ENCODE measurements around the gene TLR2.

DNA sequence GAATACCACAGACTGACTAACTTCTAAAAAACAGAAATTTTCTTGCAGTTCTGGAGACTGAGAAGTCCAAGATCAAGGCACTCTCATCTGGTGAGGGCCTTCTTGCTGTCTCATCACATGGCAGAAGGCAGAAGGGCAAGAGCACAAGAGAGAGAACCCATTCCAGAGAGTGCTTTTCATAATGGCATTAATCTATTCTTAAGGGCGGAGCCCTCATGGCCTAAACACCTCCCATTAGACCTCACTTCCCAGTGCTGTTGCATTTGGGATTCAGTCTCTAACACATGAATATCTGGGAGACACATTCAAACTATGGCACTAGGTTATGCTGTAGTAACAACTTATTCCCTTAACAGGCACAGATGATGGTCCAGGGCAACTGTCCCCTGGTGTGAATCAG is 37.1 kb upstream of the TLR2 start:
- no peak for TF ChIP-seq EZH2 (IDR thresholded peaks at IDR 0.05; ENCODE audit: borderline replicate concordance, low read depth, low read length, poor library complexity, severe bottlenecking)
- TF ChIP-seq, protein P1, sequence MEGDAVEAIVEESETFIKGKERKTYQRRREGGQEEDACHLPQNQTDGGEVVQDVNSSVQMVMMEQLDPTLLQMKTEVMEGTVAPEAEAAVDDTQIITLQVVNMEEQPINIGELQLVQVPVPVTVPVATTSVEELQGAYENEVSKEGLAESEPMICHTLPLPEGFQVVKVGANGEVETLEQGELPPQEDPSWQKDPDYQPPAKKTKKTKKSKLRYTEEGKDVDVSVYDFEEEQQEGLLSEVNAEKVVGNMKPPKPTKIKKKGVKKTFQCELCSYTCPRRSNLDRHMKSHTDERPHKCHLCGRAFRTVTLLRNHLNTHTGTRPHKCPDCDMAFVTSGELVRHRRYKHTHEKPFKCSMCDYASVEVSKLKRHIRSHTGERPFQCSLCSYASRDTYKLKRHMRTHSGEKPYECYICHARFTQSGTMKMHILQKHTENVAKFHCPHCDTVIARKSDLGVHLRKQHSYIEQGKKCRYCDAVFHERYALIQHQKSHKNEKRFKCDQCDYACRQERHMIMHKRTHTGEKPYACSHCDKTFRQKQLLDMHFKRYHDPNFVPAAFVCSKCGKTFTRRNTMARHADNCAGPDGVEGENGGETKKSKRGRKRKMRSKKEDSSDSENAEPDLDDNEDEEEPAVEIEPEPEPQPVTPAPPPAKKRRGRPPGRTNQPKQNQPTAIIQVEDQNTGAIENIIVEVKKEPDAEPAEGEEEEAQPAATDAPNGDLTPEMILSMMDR (conservative IDR thresholded peaks at IDR 0.05; ENCODE audit: low read depth, low read length), result no peak
